A549 (cell line): ENCODE data around the gene ARHGAP11A. TPM values are rescaled to one million over a fixed set of nuclear protein-coding genes. Genes with fewer than 3 reads are reported as not detected.

Experiments
- ATAC-seq, 2 experiments: fragments of 200-7000 bp in 1 of 2; fragments of >200 bp in 1 of 2; cut with Nextera tagmentation in 1 of 2; cut with Tn5 transposase in 1 of 2; 3 replicates each; pipeline versions ENCODE4 v1.8.0 to v1.9.1; 2018 to 2020; ENCODE audit warnings: mild to moderate bottlenecking in 1 of 2, moderate library complexity in 1 of 2
- CTCF ChIA-PET: fragments of 300-600 bp; sonication (Branson Sonifier 250); formaldehyde crosslinking; extraction: SDS; loops from one replicate; lab custom pipeline; 2021; ENCODE audit warnings: antibody characterized with exemption, inconsistent platforms; lab: Yijun Ruan, JAX
- POLR2A ChIA-PET: fragments of 350-600 bp; formaldehyde crosslinking; extraction: SDS; loops from one replicate; lab custom pipeline; 2021; ENCODE audit warnings: antibody characterized with exemption, inconsistent platforms; lab: Yijun Ruan, JAX
- DNase-seq, 2 experiments: peaks; one replicate each; pipeline versions ENCODE4 v3.0.0 to v3.0.0-alpha.2; 2011 to 2016; ENCODE audit warnings: low read depth in 1 of 2, low spot score in 1 of 2
- FAIRE-seq: peaks from 2 replicates; lab custom pipeline; 2011; peaks lifted over from hg19 to GRCh38; lab: Jason Lieb, UNC
- H3K27ac ChIP-seq, 2 experiments: fragments of >200 bp; sonication (Bioruptor Twin); formaldehyde crosslinking; 3 replicates each; pipeline ENCODE4 v1.5.1; 2016 to 2017
- H3K4me1 ChIP-seq: fragments of >200 bp; sonication (Bioruptor Twin); formaldehyde crosslinking; 3 replicates; pipeline ENCODE4 v1.6.1; 2016
- H3K4me2 ChIP-seq: fragments of >200 bp; sonication (Bioruptor Twin); formaldehyde crosslinking; 3 replicates; pipeline ENCODE4 v1.6.1; 2016
- H3K4me3 ChIP-seq: fragments of >200 bp; sonication (Bioruptor Twin); formaldehyde crosslinking; 3 replicates; pipeline ENCODE4 v1.5.1; 2016
- H3K9me3 ChIP-seq: fragments of >200 bp; sonication (Bioruptor Twin); formaldehyde crosslinking; 3 replicates; pipeline ENCODE4 v1.6.1; 2016
- CBX2 ChIP-seq: fragments of 200-600 bp; sonication (generic); IDR thresholded peaks from 2 replicates; pipeline ENCODE4 v1.6.1; 2016; ENCODE audit warnings: low read depth, mild to moderate bottlenecking, borderline replicate concordance
- CHD2 ChIP-seq: fragments of 150-350 bp; IDR thresholded peaks from 2 replicates; pipeline ENCODE4 v1.6.1; 2014; ENCODE audit warnings: low read length; ENCODE audit not compliant: partially characterized antibody
- EHMT2 ChIP-seq: fragments of 200-600 bp; sonication (generic); IDR thresholded peaks from 2 replicates; pipeline ENCODE4 v1.6.1; 2016; ENCODE audit warnings: antibody characterized with exemption, low read depth, mild to moderate bottlenecking, moderate library complexity
- EP300 ChIP-seq, 2 experiments: fragments of >200 bp; sonication (Bioruptor Twin); formaldehyde crosslinking; IDR thresholded peaks; 2 replicates in 1 of 2; 3 replicates in 1 of 2; pipeline ENCODE4 v1.6.1; 2016 to 2017
- FOXS1 ChIP-seq: fragments of 250-450 bp; sonication (Bioruptor Pico); IDR thresholded peaks from 2 replicates; pipeline ENCODE4 v1.5.0; 2020; ENCODE audit warnings: mild to moderate bottlenecking, moderate library complexity
- GATA3 ChIP-seq: IDR thresholded peaks from 2 replicates; pipeline ENCODE4 v1.6.1; 2012; ENCODE audit warnings: borderline replicate concordance
- HDAC2 ChIP-seq: fragments of 200-600 bp; sonication (generic); IDR thresholded peaks from 2 replicates; pipeline ENCODE4 v1.6.1; 2016
- HOXB13 ChIP-seq: fragments of 250-450 bp; sonication (Bioruptor Pico); IDR thresholded peaks from 2 replicates; pipeline ENCODE4 v1.5.0; 2020; ENCODE audit warnings: low read depth, mild to moderate bottlenecking, moderate library complexity
- JUN ChIP-seq, 2 experiments: fragments of >200 bp; sonication (Bioruptor Twin); formaldehyde crosslinking; IDR thresholded peaks; 2 replicates in 1 of 2; 3 replicates in 1 of 2; pipeline ENCODE4 v1.6.1; 2016 to 2017
- KDM1A ChIP-seq: fragments of 200-600 bp; sonication (generic); IDR thresholded peaks from 2 replicates; pipeline ENCODE4 v1.6.1; 2016; ENCODE audit warnings: low read depth, mild to moderate bottlenecking
- MAFK ChIP-seq: fragments of 450-650 bp; IDR thresholded peaks from 2 replicates; pipeline ENCODE4 v1.6.1; 2014; ENCODE audit not compliant: partially characterized antibody
- MYC ChIP-seq: IDR thresholded peaks from 2 replicates; pipeline ENCODE4 v1.6.1; 2012; ENCODE audit warnings: mild to moderate bottlenecking, inconsistent platforms, low read length, improper control_type of control experiment, borderline replicate concordance
- NFE2L2 ChIP-seq: fragments of 150-350 bp; conservative IDR thresholded peaks from 2 replicates; pipeline ENCODE4 v1.6.1; 2014; ENCODE audit warnings: low read length
- NR3C1 ChIP-seq: fragments of >200 bp; sonication (Bioruptor Twin); formaldehyde crosslinking; IDR thresholded peaks from 3 replicates; pipeline ENCODE4 v1.6.1; 2017
- POLR2AphosphoS2 ChIP-seq: conservative IDR thresholded peaks from 2 replicates; pipeline ENCODE4 v1.6.1; 2012; ENCODE audit warnings: low read length, improper control_type of control experiment, inconsistent platforms
- SREBF2 ChIP-seq: fragments of 450-650 bp; IDR thresholded peaks from 2 replicates; pipeline ENCODE4 v1.6.1; 2014; ENCODE audit warnings: mild to moderate bottlenecking, moderate library complexity
- ZFP36 ChIP-seq: fragments of 450-650 bp; IDR thresholded peaks from 2 replicates; pipeline ENCODE4 v1.6.1; 2014; ENCODE audit warnings: borderline replicate concordance; ENCODE audit not compliant: partially characterized antibody
- WGBS: methylation state at CpG from one replicate; pipeline ENCODE4 v1.1.6; 2017; ENCODE audit errors: missing lambda C conversion rate; 5-methylcytosine and 5-hydroxymethylcytosine counted together
- polyA plus RNA-seq, 4 experiments: library from polyadenylated mRNA; depleted of rRNA in 3 of 4; stranded (reverse); fragments of >200 nt; fragmentation: RNase III in 1 of 4; extraction: RNeasy Plus Mini Kit Qiagen cat#74134 plus additional on column Dnase treatment in 1 of 4; gene quantifications; 2 replicates in 3 of 4; 3 replicates in 1 of 4; pipeline ENCODE4 v1.2.3, GENCODE V29; 2011 to 2017
- TF ChIP-seq, protein P1 (sequence below): fragments of 250-450 bp; sonication (Bioruptor Pico); IDR thresholded peaks from 2 replicates; pipeline ENCODE4 v1.5.0; 2020; ENCODE audit warnings: low read depth, mild to moderate bottlenecking, moderate library complexity
- TF ChIP-seq, protein P2 (sequence below): fragments of >200 bp; sonication (Bioruptor Twin); formaldehyde crosslinking; IDR thresholded peaks from 2 replicates; pipeline ENCODE4 v1.6.1; 2016
- TF ChIP-seq, protein P3 (sequence below): fragments of >200 bp; sonication (Bioruptor Twin); formaldehyde crosslinking; IDR thresholded peaks from 3 replicates; pipeline ENCODE4 v1.6.1; 2016
- TF ChIP-seq, protein P4 (sequence below): IDR thresholded peaks from 2 replicates; pipeline ENCODE4 v1.6.1; 2012; ENCODE audit warnings: low read depth, borderline replicate concordance
- TF ChIP-seq, protein P5 (sequence below): IDR thresholded peaks from 2 replicates; pipeline ENCODE4 v1.6.1; 2012
- TF ChIP-seq, protein P6 (sequence below): fragments of 250-450 bp; sonication (Bioruptor Pico); IDR thresholded peaks from 2 replicates; pipeline ENCODE4 v1.5.0; 2021; ENCODE audit warnings: mild to moderate bottlenecking, moderate library complexity, borderline replicate concordance

ARHGAP11A gene
- polyA plus RNA-seq, 2 of the 4 experiments (the other 2 are of a cell fraction): 39.3 to 121 TPM

DNA sequence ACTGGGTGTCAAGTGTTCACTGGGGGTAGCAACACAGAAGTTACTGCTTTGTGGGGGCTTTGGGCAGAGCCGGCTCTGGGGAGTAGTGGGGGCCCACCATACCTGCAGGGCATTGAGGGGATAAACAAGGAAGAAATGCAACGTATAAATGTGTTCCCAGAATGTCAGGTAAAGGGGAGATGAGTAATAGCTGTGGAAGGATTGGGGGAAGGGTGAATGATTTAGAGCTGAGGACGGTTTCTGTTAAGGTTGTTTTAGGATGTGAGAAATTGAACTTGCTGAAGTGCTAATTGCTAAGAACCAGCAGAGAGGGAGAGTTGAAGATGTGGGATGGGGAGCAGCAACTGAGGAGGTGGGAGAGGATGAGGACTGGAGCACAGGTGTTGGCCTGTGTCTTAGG is 36.9 kb downstream of the ARHGAP11A start:
- DNase-seq (no peak), ATAC-seq (no peak), FAIRE-seq (no peak)
- H3K9me3 ChIP-seq: no peaks in the 10 kb centered on the region
- H3K4me1 ChIP-seq: peaks cover 8% of the 10 kb centered on the region; the same call in 2 of the 3 replicates
- H3K4me2 ChIP-seq: no peak overlapping the region
- peak overlapping the region in 1 of 2 experiments; percentile 9; a peak in 2 of 6 replicates for H3K27ac ChIP-seq
- ChIA-PET POLR2A (no interaction called here), CTCF (interaction anchor here (0.9 to 5.4 kb wide), 8 partner anchors 8 to 345 kb away, joined by 3 to 106 read pairs (median 7); no protein-coding TSS in a partner anchor)
- TF ChIP-seq JUN (IDR thresholded peaks at IDR 0.05) (no peak), EHMT2 (no peak), POLR2AphosphoS2 (no peak), GATA3 (no peak), CHD2 (no peak), NFE2L2 (no peak), MYC (no peak), KDM1A (no peak), MAFK (no peak), EP300 (IDR thresholded peaks at IDR 0.05) (no peak), HOXB13 (CRISPR knock-in tag) (no peak), NR3C1 (no peak)
- TF ChIP-seq, protein P1, sequence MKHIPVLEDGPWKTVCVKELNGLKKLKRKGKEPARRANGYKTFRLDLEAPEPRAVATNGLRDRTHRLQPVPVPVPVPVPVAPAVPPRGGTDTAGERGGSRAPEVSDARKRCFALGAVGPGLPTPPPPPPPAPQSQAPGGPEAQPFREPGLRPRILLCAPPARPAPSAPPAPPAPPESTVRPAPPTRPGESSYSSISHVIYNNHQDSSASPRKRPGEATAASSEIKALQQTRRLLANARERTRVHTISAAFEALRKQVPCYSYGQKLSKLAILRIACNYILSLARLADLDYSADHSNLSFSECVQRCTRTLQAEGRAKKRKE (CRISPR knock-in tag): no peak
- TF ChIP-seq, protein P2, sequence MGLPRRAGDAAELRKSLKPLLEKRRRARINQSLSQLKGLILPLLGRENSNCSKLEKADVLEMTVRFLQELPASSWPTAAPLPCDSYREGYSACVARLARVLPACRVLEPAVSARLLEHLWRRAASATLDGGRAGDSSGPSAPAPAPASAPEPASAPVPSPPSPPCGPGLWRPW: no peak
- TF ChIP-seq, protein P3, sequence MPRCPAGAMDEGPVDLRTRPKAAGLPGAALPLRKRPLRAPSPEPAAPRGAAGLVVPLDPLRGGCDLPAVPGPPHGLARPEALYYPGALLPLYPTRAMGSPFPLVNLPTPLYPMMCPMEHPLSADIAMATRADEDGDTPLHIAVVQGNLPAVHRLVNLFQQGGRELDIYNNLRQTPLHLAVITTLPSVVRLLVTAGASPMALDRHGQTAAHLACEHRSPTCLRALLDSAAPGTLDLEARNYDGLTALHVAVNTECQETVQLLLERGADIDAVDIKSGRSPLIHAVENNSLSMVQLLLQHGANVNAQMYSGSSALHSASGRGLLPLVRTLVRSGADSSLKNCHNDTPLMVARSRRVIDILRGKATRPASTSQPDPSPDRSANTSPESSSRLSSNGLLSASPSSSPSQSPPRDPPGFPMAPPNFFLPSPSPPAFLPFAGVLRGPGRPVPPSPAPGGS: no peak
- TF ChIP-seq, protein P4, sequence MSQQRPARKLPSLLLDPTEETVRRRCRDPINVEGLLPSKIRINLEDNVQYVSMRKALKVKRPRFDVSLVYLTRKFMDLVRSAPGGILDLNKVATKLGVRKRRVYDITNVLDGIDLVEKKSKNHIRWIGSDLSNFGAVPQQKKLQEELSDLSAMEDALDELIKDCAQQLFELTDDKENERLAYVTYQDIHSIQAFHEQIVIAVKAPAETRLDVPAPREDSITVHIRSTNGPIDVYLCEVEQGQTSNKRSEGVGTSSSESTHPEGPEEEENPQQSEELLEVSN: no peak
- TF ChIP-seq, protein P5, sequence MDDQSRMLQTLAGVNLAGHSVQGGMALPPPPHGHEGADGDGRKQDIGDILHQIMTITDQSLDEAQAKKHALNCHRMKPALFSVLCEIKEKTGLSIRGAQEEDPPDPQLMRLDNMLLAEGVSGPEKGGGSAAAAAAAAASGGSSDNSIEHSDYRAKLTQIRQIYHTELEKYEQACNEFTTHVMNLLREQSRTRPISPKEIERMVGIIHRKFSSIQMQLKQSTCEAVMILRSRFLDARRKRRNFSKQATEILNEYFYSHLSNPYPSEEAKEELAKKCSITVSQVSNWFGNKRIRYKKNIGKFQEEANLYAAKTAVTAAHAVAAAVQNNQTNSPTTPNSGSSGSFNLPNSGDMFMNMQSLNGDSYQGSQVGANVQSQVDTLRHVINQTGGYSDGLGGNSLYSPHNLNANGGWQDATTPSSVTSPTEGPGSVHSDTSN: no peak
- 66% methylated on average over 3 of the region's 3 CpGs for WGBS
- H3K4me3 ChIP-seq: no peak overlapping the region

DNA sequence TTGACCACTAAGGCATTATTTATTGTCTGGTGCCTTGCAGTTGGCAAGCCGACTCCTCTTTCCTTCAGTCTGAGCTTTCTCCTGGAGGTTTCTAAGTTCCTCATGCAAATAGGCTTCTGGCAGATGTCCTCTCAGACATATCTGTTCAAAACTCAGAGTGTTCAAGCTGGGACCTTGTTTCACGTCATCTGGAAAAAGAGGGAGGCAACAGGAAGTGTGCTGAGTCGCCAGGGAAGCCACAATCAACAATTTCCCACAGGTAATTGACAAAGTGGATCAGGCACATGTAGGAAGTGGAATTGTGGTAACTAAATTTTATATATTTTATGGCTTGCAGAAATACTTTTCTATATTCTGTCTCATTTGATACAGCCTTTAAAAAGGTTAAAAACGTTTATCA is 40.8 kb downstream of the ARHGAP11A start:
- DNase-seq (no peak), FAIRE-seq (no peak), ATAC-seq (no peak)
- CTCF ChIA-PET: interaction anchor here (0.8 to 16.6 kb wide), 13 partner anchors 7 to 482 kb away, joined by 3 to 374 read pairs (median 5); partner anchors contain the start of gene SCG5
- Histone ChIP-seq H3K4me2 (no peak overlapping the region), H3K27ac (no peak overlapping the region), H3K9me3 (no peaks in the 10 kb centered on the region), H3K4me1 (peaks cover 31% of the 10 kb centered on the region), H3K4me3 (no peak overlapping the region)
- TF ChIP-seq FOXS1 (CRISPR knock-in tag) (no peak), EP300 (IDR thresholded peaks at IDR 0.05) (no peak), KDM1A (no peak), ZFP36 (no peak), HOXB13 (CRISPR knock-in tag) (no peak), HDAC2 (no peak), SREBF2 (no peak), CBX2 (no peak)
- TF ChIP-seq, protein P6, sequence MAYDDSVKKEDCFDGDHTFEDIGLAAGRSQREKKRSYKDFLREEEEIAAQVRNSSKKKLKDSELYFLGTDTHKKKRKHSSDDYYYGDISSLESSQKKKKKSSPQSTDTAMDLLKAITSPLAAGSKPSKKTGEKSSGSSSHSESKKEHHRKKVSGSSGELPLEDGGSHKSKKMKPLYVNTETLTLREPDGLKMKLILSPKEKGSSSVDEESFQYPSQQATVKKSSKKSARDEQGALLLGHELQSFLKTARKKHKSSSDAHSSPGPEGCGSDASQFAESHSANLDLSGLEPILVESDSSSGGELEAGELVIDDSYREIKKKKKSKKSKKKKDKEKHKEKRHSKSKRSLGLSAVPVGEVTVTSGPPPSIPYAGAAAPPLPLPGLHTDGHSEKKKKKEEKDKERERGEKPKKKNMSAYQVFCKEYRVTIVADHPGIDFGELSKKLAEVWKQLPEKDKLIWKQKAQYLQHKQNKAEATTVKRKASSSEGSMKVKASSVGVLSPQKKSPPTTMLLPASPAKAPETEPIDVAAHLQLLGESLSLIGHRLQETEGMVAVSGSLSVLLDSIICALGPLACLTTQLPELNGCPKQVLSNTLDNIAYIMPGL: no peak
- POLR2A ChIA-PET: no interaction called here
- WGBS: 77% methylated on average over 4 of the region's 4 CpGs
